SK-N-SH (cell line): ENCODE results near the gene CDH23. TPM values are rescaled to one million over a fixed set of nuclear protein-coding genes. Genes with fewer than 3 reads are reported as not detected.

ENCODE experiments used
- CTCF ChIA-PET: fragments of 300-600, 350-600 bp; formaldehyde crosslinking; extraction: SDS; loops from one replicate; lab custom pipeline; 2021; lab: Yijun Ruan, JAX
- POLR2A ChIA-PET: fragments of 350-600 bp; sonication (Branson Sonifier 250); formaldehyde crosslinking; extraction: SDS; loops from one replicate; lab custom pipeline; 2020; ENCODE audit warnings: antibody characterized with exemption, inconsistent platforms; lab: Yijun Ruan, JAX
- DNase-seq: peaks from one replicate; pipeline ENCODE4 v3.0.0; 2012
- H2AFZ ChIP-seq: fragments of 200-600 bp; sonication (generic); 2 replicates; pipeline ENCODE4 v1.8.1; 2016; ENCODE audit warnings: antibody characterized with exemption, mild to moderate bottlenecking, low read depth
- H3F3A ChIP-seq: fragments of 200-600 bp; sonication (generic); replicated peaks from 2 replicates; pipeline ENCODE3; 2016; ENCODE audit warnings: antibody characterized with exemption, mild to moderate bottlenecking; ENCODE audit not compliant: insufficient read depth
- H3K27ac ChIP-seq, 2 experiments: fragments of 200-500 bp in 1 of 2; fragments of 200-600 bp in 1 of 2; sonication (Bioruptor generic) in 1 of 2; sonication (generic), shearing (Covaris generic) in 1 of 2; 2 replicates each; pipeline versions ENCODE4 v1.5.1 to v1.6.1; 2014 to 2016; ENCODE audit warnings: low read depth in 2 of 2, inconsistent platforms in 1 of 2, low read length in 1 of 2, mild to moderate bottlenecking in 1 of 2, mixed read lengths in 1 of 2
- H3K27me3 ChIP-seq: fragments of 200-600 bp; sonication (generic), shearing (Covaris generic); 2 replicates; pipeline ENCODE4 v1.6.1; 2016; ENCODE audit warnings: mixed run types; ENCODE audit not compliant: insufficient read depth
- H3K36me3 ChIP-seq, 2 experiments: fragments of 200-500 bp in 1 of 2; fragments of 200-600 bp in 1 of 2; sonication (Bioruptor generic) in 1 of 2; sonication (generic) in 1 of 2; replicated peaks in 1 of 2; 2 replicates each; pipeline versions ENCODE3 to v1.5.1; 2014 to 2016; ENCODE audit warnings: low read length in 1 of 2, mild to moderate bottlenecking in 1 of 2; ENCODE audit not compliant: insufficient read depth in 2 of 2, control insufficient read depth in 1 of 2
- H3K4me1 ChIP-seq, 2 experiments: fragments of 200-500 bp in 1 of 2; fragments of 200-600 bp in 1 of 2; sonication (Bioruptor generic) in 1 of 2; sonication (generic), shearing (Covaris generic) in 1 of 2; 2 replicates each; pipeline versions ENCODE4 v1.5.1 to v1.6.1; 2014 to 2016; ENCODE audit warnings: low read depth in 1 of 2, low read length in 1 of 2, mixed run types in 1 of 2; ENCODE audit not compliant: insufficient read depth in 2 of 2, control insufficient read depth in 1 of 2
- H3K4me2 ChIP-seq: fragments of 200-600 bp; sonication (generic), shearing (Covaris generic); 2 replicates; pipeline ENCODE4 v1.6.1; 2017; ENCODE audit warnings: mixed run types
- H3K4me3 ChIP-seq, 2 experiments: fragments of 200-500 bp in 1 of 2; fragments of 200-600 bp in 1 of 2; sonication (Bioruptor generic) in 1 of 2; sonication (generic), shearing (Covaris generic) in 1 of 2; 2 replicates each; pipeline versions ENCODE4 v1.5.1 to v1.8.1; 2014 to 2016; ENCODE audit warnings: low read depth in 2 of 2, inconsistent platforms in 1 of 2, low read length in 1 of 2, mild to moderate bottlenecking in 1 of 2, mixed read lengths in 1 of 2, moderate library complexity in 1 of 2
- H3K79me2 ChIP-seq: fragments of 200-600 bp; sonication (generic); 2 replicates; pipeline ENCODE4 v1.8.1; 2017; ENCODE audit warnings: mild to moderate bottlenecking; ENCODE audit not compliant: insufficient read depth
- H3K9ac ChIP-seq: fragments of 200-600 bp; sonication (generic); 2 replicates; pipeline ENCODE4 v1.6.1; 2017; ENCODE audit warnings: mixed run types
- H3K9me2 ChIP-seq: fragments of 200-600 bp; sonication (generic); 2 replicates; pipeline ENCODE4 v1.6.1; 2017; ENCODE audit warnings: mixed run types
- H3K9me3 ChIP-seq: fragments of 200-600 bp; sonication (generic); 2 replicates; pipeline ENCODE4 v1.6.1; 2017; ENCODE audit warnings: mixed run types, mild to moderate bottlenecking, moderate library complexity
- H4K20me1 ChIP-seq: fragments of 200-600 bp; sonication (generic); 2 replicates; pipeline ENCODE4 v1.6.1; 2017; ENCODE audit warnings: mild to moderate bottlenecking, mixed run types; ENCODE audit not compliant: insufficient read depth
- CHD2 ChIP-seq: fragments of 150-350 bp; IDR thresholded peaks from 2 replicates; pipeline ENCODE4 v1.6.1; 2018; ENCODE audit warnings: low read length; ENCODE audit not compliant: partially characterized antibody
- EP300 ChIP-seq, 2 experiments: IDR thresholded peaks; 2 replicates each; pipeline versions ENCODE4 v1.4.0 to v1.6.1; 2012; ENCODE audit warnings: borderline replicate concordance in 1 of 2, low read depth in 1 of 2, low read length in 1 of 2
- EZH2phosphoT487 ChIP-seq: fragments of 200-600 bp; sonication (generic); IDR thresholded peaks from 2 replicates; pipeline ENCODE4 v1.6.1; 2017; ENCODE audit warnings: low read depth, mixed run types, mild to moderate bottlenecking, antibody characterized with exemption, moderate library complexity, borderline replicate concordance
- FOXM1 ChIP-seq: IDR thresholded peaks from 2 replicates; pipeline ENCODE4 v1.4.0; 2012; ENCODE audit warnings: low read depth, mild to moderate bottlenecking
- GABPA ChIP-seq: IDR thresholded peaks from 2 replicates; pipeline ENCODE4 v1.4.0; 2012; ENCODE audit warnings: low read depth, mild to moderate bottlenecking
- GATA2 ChIP-seq: sonication (generic); formaldehyde crosslinking; IDR thresholded peaks from 2 replicates; pipeline ENCODE4 v1.5.0; 2020; ENCODE audit warnings: mild to moderate bottlenecking, missing genetic modification reagents
- MXI1 ChIP-seq: IDR thresholded peaks from 2 replicates; pipeline ENCODE4 v1.6.1; 2012; ENCODE audit warnings: mild to moderate bottlenecking, low read depth, low read length, improper control_type of control experiment
- NFIC ChIP-seq: IDR thresholded peaks from 2 replicates; pipeline ENCODE4 v1.4.0; 2012; ENCODE audit warnings: borderline replicate concordance
- POLR2AphosphoS5 ChIP-seq: IDR thresholded peaks from 2 replicates; pipeline ENCODE4 v1.6.1; 2012; ENCODE audit warnings: low read depth, low read length
- RFX5 ChIP-seq: IDR thresholded peaks from 2 replicates; pipeline ENCODE4 v1.6.1; 2012; ENCODE audit warnings: mild to moderate bottlenecking, improper control_type of control experiment, low read length
- RXRA ChIP-seq: IDR thresholded peaks from 2 replicates; pipeline ENCODE4 v1.4.0; 2012; ENCODE audit warnings: low read depth, mild to moderate bottlenecking, borderline replicate concordance
- TAF1 ChIP-seq: IDR thresholded peaks from 2 replicates; pipeline ENCODE4 v1.6.1; 2012; ENCODE audit warnings: low read depth, mild to moderate bottlenecking, low read length, moderate library complexity, borderline replicate concordance
- YY1 ChIP-seq: IDR thresholded peaks from 2 replicates; pipeline ENCODE4 v1.4.0; 2012; ENCODE audit warnings: low read depth, mild to moderate bottlenecking
- WGBS: methylation state at CpG from one replicate; pipeline ENCODE4 v1.1.6; 2017; ENCODE audit warnings: low lambda C conversion rate; 5-methylcytosine and 5-hydroxymethylcytosine counted together
- polyA plus RNA-seq, 3 experiments: library from polyadenylated mRNA; depleted of rRNA; stranded (reverse); fragments of >200 nt; gene quantifications; 2 replicates each; pipeline ENCODE4 v1.2.3, GENCODE V29; 2012
- TF ChIP-seq, protein P1 (sequence below): IDR thresholded peaks from 2 replicates; pipeline ENCODE4; 2012
- TF ChIP-seq, protein P2 (sequence below): IDR thresholded peaks from 2 replicates; pipeline ENCODE4 v1.6.1; 2012; ENCODE audit warnings: mild to moderate bottlenecking, low read depth, low read length, moderate library complexity
- TF ChIP-seq, protein P3 (sequence below): fragments of 150-350 bp; IDR thresholded peaks from 2 replicates; pipeline ENCODE4 v1.6.1; 2017; ENCODE audit warnings: antibody characterized with exemption, low read length, low read depth, borderline replicate concordance
- TF ChIP-seq, protein P4 (sequence below): IDR thresholded peaks from 2 replicates; pipeline ENCODE4 v1.4.0; 2012; ENCODE audit warnings: low read depth, borderline replicate concordance
- TF ChIP-seq, protein P5 (sequence below): IDR thresholded peaks from 2 replicates; pipeline ENCODE4 v1.4.0; 2012; ENCODE audit warnings: low read depth

Gene CDH23
- polyA plus RNA-seq, 1 of the 3 experiments (the other 2 are of a cell fraction), result 0.03 TPM

DNA sequence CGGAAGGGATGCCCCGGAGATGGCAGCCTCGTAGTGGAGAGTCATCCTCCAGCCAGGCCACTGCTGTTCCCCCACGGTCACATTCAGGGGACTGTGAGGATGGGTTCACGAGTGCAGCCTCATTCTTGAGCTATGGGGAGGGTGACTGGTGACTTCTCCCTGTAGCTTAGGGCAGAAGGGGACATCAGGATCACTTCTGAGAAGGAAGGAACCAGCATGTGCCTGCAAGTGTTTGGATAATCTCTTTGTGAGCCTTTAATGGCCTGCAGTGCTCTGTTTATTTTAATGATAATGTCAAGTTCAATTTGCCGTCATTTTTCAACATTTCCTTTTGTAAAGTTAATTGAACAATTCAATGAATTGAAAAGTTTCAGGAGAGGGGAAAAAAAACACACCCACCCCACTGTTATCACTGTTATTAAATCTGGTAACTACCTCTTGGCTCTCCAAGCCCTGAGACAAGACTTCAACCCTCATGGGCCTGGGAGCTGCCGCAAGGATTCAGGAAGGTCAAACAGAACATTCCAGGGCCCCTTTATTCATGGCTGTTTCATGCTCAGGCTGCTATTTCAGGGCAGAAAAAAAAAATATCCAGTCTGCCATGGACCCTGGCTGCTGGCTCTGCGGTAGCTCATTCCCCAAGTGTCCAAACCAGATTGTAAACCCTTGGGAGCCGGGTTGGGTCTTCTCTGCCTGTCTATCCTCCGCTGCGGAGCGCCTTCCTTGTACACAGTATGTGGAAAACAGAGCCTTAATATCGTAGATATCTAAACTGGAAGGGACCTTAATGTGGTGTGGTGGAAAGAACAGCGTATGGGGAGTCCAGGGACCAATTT lies 100.4 kb downstream of the CDH23 start:
- Histone ChIP-seq H3K27ac (no peak overlapping the region), H3K4me3 (no peak overlapping the region), H3K36me3 (no peaks in the 10 kb centered on the region), H3K4me2 (no peak overlapping the region), H2AFZ (no peak overlapping the region), H3K9me3 (no peaks in the 10 kb centered on the region), H3K27me3 (no peaks in the 10 kb centered on the region; the same call in none of the 2 replicates), H3K9me2 (no peaks in the 10 kb centered on the region), H3K79me2 (no peaks in the 10 kb centered on the region), H3K9ac (no peak overlapping the region), H3K4me1 (peaks cover 0 to 13% of the 10 kb centered on the region in 2 experiments; a peak in 2 of 4 replicates), H3F3A (no peaks in the 10 kb centered on the region), H4K20me1 (no peaks in the 10 kb centered on the region)
- WGBS, result 51% methylated on average over 10 of the region's 14 CpGs
- DNase-seq, result peak; percentile 43
- POLR2A ChIA-PET, result no interaction called here
- TF ChIP-seq GABPA (no peak), CHD2 (no peak), RFX5 (no peak), TAF1 (no peak), EZH2phosphoT487 (no peak), MXI1 (no peak), YY1 (no peak), RXRA (no peak), NFIC (no peak), FOXM1 (no peak), GATA2 (no peak), EP300 (IDR thresholded peaks at IDR 0.05; ENCODE audit: borderline replicate concordance in 1 of 2, low read depth in 1 of 2, low read length in 1 of 2) (no peak), POLR2AphosphoS5 (no peak)
- TF ChIP-seq, protein P1, sequence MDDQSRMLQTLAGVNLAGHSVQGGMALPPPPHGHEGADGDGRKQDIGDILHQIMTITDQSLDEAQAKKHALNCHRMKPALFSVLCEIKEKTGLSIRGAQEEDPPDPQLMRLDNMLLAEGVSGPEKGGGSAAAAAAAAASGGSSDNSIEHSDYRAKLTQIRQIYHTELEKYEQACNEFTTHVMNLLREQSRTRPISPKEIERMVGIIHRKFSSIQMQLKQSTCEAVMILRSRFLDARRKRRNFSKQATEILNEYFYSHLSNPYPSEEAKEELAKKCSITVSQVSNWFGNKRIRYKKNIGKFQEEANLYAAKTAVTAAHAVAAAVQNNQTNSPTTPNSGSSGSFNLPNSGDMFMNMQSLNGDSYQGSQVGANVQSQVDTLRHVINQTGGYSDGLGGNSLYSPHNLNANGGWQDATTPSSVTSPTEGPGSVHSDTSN, result no peak
- TF ChIP-seq, protein P2, sequence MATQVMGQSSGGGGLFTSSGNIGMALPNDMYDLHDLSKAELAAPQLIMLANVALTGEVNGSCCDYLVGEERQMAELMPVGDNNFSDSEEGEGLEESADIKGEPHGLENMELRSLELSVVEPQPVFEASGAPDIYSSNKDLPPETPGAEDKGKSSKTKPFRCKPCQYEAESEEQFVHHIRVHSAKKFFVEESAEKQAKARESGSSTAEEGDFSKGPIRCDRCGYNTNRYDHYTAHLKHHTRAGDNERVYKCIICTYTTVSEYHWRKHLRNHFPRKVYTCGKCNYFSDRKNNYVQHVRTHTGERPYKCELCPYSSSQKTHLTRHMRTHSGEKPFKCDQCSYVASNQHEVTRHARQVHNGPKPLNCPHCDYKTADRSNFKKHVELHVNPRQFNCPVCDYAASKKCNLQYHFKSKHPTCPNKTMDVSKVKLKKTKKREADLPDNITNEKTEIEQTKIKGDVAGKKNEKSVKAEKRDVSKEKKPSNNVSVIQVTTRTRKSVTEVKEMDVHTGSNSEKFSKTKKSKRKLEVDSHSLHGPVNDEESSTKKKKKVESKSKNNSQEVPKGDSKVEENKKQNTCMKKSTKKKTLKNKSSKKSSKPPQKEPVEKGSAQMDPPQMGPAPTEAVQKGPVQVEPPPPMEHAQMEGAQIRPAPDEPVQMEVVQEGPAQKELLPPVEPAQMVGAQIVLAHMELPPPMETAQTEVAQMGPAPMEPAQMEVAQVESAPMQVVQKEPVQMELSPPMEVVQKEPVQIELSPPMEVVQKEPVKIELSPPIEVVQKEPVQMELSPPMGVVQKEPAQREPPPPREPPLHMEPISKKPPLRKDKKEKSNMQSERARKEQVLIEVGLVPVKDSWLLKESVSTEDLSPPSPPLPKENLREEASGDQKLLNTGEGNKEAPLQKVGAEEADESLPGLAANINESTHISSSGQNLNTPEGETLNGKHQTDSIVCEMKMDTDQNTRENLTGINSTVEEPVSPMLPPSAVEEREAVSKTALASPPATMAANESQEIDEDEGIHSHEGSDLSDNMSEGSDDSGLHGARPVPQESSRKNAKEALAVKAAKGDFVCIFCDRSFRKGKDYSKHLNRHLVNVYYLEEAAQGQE, result no peak
- TF ChIP-seq, protein P3, sequence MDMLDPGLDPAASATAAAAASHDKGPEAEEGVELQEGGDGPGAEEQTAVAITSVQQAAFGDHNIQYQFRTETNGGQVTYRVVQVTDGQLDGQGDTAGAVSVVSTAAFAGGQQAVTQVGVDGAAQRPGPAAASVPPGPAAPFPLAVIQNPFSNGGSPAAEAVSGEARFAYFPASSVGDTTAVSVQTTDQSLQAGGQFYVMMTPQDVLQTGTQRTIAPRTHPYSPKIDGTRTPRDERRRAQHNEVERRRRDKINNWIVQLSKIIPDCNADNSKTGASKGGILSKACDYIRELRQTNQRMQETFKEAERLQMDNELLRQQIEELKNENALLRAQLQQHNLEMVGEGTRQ, result no peak
- TF ChIP-seq, protein P4, sequence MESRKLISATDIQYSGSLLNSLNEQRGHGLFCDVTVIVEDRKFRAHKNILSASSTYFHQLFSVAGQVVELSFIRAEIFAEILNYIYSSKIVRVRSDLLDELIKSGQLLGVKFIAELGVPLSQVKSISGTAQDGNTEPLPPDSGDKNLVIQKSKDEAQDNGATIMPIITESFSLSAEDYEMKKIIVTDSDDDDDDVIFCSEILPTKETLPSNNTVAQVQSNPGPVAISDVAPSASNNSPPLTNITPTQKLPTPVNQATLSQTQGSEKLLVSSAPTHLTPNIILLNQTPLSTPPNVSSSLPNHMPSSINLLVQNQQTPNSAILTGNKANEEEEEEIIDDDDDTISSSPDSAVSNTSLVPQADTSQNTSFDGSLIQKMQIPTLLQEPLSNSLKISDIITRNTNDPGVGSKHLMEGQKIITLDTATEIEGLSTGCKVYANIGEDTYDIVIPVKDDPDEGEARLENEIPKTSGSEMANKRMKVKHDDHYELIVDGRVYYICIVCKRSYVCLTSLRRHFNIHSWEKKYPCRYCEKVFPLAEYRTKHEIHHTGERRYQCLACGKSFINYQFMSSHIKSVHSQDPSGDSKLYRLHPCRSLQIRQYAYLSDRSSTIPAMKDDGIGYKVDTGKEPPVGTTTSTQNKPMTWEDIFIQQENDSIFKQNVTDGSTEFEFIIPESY, result no peak
- TF ChIP-seq, protein P5, sequence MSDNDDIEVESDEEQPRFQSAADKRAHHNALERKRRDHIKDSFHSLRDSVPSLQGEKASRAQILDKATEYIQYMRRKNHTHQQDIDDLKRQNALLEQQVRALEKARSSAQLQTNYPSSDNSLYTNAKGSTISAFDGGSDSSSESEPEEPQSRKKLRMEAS, result no peak
- CTCF ChIA-PET, result interaction anchor here (1.1 to 3.5 kb wide), 8 partner anchors 11 to 200 kb away, joined by 3 to 17 read pairs (median 4); no protein-coding TSS in a partner anchor
